HUDEP-2 (cell line): ENCODE measurements around the gene CLDN16.

Source experiments
- DNase-seq, 76 experiments: peaks; one replicate each; lab custom pipeline; 2025; ENCODE audit not compliant: unreplicated experiment in 76 of 76; lab: John Stamatoyannopoulos, UW

Gene CLDN16

DNA sequence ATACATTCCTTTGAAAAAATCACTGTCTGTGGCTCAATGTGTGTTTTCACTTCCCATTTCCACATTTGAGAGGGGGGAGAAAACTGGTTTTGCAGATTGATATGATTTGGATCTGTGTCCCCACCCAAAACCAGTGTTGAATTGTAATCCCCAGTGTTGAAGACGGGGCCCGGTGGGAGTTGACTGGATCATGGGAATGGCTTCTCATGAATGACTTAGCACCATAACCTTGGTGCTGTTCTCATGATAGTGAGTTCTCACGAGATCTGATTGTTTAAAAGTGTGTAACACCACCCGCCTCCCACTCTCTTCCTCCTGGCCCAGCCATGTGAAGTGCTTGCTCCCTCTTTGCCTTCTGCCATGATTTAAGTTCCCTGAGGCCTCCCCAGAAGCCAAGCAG lies 45.7 kb downstream of the CLDN16 start:
- no peak for DNase-seq

DNA sequence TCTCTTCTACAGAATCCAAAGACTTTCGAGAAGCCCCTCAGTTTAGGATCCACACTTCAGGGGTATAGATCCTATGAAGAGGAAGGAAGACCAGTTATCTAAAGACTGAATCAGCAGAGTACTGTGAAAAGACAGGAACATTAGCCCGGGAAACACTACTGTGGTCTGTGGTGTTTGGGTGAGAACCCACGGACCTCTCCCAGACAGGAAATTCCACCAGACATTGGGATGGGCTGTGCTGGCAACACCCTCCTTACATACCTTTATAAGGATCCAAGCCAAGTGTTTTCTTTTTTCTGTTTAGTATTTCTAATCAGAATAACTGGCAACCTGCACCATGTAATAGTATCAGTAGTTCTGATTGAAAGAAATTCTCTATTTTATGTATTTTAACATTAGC lies 47.7 kb downstream of the CLDN16 start:
- no peak for DNase-seq

DNA sequence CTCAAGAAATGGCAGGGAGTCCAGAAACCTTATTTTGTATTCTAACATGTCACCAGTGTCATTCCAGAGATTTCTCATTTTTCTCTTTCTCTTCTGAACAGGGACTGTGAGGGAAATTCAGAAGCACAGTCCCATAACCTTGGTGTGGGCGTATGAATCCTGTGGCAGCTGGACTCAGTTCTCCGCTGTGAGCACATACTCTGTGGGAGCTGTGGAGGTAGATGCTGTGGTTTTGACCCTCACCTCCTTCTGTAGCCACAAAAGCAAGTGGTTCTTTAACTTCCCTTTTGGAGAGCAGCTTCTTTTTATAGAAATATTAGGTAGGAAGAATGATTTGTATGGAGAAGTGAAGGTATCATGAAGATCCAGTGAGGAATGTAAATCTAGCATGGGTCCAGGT lies 48.4 kb downstream of the CLDN16 start:
- no peak for DNase-seq

DNA sequence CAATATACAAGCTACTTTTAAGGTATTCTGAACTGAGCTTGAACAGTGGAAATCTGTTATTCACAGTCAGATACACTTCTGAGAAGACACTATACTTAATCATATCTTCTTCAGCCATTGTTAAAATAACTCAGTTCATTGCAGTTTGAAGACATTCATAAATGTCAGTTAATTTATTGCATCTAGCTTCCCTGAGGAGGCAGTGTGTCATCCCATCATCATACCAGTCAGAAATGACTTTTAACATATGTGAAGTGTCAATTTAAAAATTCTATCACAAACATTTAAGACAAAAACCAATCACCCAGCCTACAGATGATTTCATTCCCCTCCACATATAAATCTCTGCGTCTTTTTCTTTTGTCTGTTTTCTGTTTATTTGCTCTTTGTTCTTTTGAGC lies 54.3 kb downstream of the CLDN16 start:
- no peak for DNase-seq

DNA sequence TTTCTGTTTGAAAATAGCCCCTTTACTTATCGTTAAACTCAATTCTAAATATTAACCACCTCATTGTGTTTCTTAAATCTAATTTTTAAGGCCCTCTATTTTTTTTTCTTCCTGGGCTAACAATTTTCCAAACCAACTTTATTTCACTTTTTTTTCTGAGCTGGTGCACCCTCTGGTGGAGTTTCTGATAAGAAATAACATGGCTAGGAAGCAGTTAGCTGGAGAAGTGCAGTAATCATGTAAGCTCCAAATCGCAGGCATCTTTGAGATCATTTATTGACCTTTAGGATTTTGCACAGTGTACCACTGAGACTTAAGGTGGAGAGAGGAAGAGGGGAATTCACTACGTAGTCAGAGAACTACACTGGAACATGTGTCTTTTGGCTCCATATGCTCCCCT lies 55.3 kb downstream of the CLDN16 start:
- peak in 1 of 76 experiments; percentile 1 for DNase-seq

DNA sequence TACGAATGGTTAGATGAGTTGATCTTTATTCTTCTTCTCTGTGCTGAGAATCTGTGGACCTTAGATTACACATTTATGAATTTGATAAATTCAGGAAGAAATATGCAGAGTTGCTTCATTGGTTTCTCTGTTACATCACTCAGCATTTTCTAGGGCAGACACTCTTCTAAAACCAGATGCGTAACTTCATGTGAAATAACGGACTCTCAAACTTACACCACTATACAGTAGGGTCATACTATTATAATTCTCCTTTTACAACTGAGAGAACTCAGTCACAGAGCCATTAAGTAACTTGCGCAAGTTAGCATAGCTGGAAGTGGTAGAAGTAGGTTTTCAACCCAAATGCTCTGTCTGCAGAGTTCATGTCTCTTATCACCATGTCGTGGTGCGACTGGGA lies 56.0 kb downstream of the CLDN16 start:
- DNase-seq = no peak

DNA sequence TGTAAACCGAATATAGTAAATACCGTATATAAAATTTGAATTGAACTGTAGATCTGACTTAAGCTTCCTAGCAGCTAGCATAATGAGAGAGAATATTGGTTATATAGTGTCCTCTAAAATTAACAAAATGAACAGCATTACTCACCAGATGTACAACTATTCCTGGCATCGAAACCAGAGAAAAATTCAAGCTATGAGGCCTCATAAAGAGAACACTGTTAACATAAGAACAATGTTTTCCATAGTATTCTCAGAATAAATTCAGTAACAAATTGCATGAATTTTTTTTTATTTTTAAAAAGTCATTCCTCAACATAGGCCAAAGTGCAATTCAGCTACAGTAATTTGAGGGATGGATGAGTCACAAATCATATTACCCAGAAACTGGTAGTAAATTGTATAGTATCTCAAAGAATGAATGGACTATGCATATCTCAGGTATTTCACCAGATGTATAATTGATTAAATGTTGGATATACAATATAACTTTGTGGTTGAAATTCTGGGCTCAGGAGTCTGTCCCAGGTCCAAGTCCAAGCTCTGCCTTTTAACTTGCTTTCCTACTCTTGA lies 56.7 kb downstream of the CLDN16 start:
- DNase-seq = no peak

DNA sequence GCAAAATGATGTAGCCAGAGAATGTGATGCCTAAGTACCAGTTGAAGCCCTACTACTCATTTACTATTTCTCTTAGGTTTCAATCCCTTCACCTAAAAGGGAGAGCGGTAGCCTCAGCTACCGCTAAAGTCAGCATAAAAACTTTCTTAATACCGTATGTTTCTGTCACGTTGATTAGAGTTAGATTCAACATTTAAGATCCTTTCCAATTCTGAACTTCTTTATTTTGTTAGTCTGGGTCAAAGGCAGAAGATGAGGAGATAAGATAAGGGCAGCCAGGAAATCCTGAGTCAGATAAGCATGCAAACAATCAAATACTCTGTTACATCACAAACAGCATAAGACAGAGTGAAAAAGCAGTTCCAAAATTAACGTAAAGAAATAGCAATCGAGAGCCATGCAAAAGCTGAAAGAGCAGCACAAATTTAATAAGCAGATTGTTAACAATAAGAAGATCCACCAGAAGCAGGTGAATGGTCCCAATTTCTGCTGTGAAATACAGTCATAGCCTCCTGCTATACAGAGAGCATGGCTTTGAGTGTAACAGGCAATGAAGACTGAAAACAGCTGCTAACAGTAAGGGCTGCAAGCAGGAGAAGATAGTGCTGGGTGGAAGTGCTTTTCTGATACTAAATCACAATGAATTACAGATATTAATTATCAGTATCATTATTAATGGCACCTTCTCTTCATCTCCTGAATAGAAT lies 58.8 kb downstream of the CLDN16 start:
- DNase-seq = no peak

DNA sequence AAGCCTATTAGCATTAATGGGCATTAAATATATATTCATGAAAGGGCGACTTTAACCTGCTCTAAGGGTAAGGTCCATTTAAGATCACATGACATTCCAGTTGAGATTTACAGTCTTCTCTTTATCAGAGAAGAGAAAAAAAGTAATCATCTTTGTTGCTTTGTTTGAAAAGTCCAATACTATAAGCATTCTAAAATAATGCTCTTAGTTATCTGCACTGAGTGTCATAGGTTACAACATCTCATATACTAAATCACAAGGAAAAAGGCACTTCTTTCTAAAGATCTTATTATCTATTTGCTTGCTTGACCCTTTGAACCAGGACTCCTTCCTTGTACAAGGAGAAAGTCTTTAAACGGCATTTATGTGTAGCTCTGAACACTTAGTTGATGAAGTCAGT lies 60.3 kb downstream of the CLDN16 start:
- no peak for DNase-seq

DNA sequence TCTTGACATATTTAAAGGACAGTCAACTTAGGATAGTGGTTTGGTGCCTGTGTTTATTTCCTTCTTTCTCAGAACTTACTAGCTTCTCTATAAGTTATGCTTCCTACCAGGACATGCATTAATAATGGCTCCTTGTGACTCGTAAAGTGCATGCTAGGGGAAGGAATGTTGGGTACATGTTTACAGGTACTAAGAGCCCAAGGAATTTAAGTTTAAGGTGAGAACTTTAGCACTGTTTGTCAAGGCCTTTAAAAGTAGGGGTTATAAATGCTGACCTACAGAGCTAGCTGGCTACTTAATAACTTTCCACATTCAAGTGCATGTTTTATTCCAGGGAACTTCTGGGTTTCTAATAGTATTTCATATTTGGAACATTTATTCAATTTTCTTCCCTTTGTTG lies 61.8 kb downstream of the CLDN16 start, which contains the start of gene TMEM207:
Gene TMEM207 (minus strand): TSS at position 101 of the 400 bp plus-strand sequence. CDS start 92 bp downstream, at position 9.
- DNase-seq = no peak

DNA sequence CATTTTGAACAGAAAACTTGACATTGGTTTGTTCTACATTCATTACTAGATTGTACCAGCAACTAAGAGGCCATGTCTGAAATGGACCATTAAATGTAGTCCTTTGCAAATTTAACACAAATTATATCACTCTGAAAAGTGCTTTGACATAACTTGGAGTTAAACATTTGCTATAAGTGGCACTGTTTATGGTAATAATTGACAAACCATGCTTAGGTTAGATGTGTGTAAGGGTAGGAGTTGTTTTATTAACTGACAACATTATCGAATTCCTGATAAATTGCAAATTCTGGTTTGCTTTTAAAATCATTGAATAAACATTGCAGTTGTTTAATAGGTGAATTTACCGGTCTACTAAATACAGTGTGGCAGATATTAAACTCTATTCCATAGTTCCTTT lies 67.9 kb downstream of the CLDN16 start:
- DNase-seq = no peak

DNA sequence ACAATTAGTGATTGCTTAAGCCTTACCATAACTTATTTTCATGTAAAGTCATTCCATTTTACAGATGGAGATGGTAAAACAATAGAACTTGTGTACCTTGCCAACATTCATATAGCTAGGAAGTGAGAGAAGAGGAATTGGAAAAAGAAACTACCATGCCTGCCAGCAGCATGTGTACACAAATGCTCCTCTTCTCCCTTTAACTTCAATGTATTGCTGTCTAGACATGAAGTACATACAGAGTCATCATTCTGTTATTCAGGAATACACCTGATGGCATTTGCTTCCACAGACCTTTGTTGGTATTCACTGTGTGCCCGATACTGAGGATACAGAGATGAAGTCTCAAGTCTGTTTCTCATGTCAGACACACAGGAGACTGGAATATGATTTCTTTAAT lies 68.8 kb downstream of the CLDN16 start:
- no peak for DNase-seq

DNA sequence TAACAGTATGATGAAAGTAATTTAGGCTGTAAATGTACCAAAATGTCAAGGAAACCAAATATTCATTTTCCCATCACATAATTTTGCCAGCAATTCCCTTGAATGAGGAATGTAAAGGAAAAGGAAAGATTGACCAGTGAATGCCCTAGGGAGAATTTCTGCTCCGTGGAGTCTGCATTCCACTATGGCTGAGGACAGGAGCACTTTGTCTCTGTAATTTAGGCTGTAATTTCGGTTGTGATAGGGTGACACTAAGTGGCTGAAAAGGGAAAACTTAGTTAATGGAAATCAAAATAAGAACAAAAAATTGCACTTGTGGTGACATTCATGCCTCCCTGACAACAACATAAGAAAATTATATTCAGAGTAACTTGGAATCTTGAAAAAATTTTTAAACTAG lies 70.1 kb downstream of the CLDN16 start:
- no peak for DNase-seq
